GM21619 (cell line): ENCODE results near the gene IRF2BP2.
"Not testable (repeated sequence)": the region's sequence is repeated elsewhere in the genome, so short reads cannot be mapped to it uniquely, and the experiment has no call there.

ENCODE experiments used
- ATAC-seq: cut with Tn5 transposase; IDR thresholded peaks from one replicate; pipeline ENCODE4 v1.9.1; 2021; ENCODE audit not compliant: unreplicated experiment

The IRF2BP2 gene

DNA sequence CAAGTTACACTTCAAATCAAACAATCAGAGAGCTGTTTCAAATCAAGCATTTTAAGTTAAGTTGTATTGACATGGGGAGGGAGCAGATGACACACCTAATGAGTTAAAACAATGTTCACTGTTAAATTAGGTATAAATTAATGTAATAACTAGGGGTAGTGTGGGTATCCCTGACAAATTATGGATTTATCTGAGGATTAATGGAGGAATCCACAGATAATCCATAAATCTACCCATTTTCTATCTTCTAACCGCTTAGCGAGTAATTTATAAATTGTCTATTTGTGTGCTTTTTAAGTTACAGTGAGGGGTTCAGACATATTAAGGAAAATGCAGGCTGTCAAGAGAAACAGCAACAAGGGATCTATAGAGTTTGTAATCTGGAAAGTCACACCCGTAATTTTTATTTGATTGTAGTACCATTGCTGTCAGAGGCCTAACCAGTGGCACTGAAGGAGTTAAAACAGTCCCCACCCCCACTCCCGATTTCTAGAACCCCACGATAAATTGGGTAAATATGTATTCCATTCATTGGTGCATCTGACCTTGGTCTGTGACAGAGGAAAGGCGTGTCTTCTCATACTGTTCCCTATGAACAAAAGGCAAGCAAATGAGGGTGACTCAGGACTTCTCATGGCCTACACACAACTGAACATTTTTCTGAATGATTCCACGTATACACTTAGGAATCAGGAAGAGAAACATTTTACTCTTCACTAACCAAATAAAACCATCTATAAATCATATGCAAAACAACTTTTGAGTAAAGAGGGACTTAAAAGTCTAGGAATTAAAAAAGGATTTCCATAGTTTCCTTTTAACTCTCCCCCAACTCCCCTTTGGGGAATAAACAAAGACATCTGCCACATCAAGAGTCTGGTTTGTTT is 7.4 kb downstream of the IRF2BP2 start:
- no peak for ATAC-seq

DNA sequence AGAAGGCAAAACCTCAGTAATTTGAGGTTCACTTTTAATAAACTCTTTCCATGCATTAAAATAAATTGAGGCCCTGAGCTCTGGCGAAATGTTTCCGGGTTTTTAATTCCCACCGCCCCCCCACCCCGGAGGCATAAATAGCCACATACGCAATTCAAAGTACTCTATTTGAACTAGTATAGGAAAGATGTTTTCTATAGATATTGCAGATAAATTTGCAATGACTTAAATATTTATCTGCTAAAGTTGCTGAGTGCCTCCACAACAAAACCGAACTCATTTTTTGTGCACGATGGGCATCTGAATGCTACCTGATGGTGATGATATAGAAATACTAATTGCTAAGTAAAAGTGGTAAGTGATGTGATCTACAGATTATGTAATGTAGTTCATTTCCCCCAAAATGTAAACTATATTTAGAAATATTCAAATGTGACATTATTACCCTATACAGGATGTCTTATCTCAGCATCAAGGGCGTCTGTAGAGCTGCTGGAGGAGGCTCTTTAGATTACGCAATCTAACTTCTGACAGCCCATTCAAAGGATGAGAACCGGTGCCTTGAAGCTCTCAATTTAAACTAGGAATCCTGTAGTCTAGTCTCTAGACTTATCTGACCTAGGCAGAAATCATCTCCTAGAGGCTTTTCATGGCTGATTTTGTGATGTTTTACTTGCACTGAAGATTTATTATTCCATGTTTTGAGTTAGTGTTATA is 8.5 kb downstream of the IRF2BP2 start:
- ATAC-seq = no peak

DNA sequence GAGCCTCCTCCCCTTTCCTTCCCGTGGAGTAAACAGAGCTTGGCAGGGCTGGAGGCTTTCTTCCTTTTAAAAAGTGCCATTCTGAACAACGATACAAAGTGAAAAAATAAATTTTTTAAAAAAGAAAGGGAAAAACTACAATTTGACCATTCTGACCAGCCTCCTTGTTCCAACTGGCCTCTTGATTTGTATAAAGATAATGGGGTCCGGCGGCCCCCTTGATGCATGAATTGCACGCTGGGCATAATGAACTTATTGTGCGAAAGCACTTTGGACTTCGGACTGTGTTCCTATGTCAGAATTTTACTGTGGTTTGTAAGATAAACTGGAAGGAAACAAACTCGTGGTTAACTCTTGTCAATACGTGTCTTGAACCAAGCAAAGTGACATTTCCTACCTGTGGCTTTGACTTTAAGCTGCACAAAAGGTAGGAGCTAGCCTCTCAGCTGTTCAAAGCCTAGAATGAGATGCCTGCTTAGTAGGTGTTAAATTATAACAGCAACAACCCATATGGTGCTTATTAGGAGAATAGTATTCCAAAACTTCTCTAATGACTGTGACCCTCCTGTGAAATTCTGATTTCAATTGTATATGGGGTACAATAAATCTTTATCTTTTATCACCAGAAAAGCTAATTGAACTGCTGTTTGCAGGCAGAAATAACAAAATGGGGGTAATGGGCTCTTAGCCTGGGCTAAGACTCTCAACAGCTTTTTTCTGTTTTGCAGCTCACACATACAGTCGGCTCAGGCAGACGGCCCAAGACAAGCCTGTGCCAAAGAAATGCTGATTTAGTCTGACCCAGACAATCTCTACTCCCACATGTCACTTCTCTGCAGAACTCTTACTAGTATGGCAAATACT is 9.3 kb downstream of the IRF2BP2 start:
- peak; percentile 2 for ATAC-seq

DNA sequence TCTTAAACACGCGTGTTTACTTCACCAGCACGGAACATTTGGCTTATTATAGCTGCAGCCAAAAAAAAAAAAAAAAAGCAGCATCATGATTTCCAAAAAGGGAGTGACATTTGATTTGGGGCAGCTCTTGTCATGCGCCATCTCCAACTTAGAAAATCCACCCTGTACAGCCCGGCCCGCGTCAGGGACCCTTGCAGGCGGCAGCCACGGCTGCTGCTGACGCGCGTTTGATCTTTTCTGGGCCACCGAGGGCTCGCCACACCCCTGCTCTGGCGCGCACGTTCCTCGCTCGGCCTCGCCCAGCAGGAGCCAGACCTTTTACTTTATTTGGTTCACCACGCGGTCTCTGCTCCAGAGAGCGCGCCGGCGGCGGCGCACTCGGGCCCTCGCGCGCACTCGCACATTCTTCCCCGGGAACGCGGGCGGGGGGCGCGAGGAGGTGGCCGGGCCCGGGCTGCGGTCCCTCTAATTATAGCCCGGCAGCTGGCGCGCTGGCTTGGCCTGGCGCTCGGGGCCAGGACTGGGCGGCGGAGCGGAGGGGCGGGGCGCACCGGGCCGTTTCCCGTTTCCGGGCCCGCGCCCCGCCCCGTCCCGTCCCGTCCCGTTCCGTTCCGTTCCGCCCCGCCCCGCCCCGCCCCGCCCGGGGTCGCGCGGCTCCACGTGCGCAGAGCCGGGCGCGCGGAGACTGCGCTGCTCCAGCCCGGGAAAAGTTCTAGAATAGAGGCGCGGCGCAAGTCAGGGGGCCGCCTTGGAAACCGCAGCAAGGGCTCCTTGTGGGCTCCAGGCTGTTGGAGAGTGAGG is 10.2 kb downstream of the IRF2BP2 start:
- peak; percentile 66 for ATAC-seq

DNA sequence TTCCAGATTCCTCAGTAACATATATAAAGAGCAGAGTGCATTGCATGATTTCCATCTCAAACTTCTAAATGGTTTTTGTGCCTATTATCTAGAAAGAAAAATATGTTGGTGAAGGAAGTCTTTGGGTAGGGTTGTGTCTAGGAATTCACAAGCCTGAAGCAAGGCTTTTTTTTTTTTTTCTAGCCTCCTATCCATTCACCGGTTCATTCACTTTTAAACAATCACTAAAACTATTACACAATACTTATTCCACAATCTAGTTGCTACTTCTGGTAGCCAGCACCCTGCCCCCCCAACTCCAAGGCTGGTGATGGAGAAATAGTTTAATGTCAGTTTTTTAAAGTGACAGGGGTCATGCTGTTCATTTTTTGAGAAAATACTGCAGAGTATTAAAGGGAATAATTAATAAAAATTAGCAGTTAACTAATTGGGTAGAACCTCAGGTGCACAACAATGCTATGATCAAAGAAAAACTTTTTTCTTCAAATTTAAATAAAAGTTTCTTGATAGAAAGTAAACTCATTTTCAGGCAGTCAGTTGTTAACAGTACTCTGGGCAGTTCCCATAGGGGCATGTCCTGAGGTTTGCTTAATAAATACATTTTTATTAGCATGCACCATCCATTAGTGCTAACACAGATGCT is 10.9 kb downstream of the IRF2BP2 start:
- ATAC-seq = no peak

DNA sequence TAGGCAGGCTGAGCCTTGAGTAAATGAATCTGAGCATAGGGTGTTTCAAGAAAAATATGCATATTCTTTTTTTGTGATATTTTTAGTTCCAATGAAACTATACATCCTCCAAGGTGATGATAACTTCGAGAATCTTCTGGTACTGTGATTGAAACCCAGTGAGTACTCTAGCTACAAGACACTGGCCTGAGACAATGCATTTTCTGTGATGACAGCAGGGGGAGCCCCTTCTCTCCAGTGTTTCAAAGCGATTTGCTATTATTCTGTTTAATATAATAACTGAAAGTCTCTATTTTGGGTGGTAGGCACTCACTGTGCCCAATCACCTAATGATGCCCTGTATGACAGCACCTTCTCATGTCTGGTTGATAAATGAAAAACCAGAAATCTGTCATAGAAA is 12.1 kb downstream of the IRF2BP2 start:
- ATAC-seq = peak; percentile 21

DNA sequence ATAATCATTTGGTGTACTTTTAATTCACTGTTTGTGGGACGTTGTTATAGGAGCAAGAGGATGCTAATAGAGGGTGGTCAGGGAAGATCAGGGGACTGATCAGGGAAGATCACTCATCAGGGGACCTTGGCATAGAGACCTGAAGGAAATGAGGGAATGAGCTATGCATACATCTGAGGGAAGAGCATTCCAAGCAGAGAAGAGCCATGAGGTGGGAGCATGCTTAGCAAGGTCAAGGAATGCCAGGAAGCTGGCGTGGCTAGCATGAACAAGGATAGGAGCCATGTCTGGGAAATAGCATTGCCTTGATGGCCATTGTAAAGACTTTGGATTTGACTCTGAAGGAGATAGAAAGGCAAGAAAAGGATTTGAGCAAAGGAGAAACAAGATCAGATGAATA is 14.1 kb downstream of the IRF2BP2 start:
- ATAC-seq = no peak

DNA sequence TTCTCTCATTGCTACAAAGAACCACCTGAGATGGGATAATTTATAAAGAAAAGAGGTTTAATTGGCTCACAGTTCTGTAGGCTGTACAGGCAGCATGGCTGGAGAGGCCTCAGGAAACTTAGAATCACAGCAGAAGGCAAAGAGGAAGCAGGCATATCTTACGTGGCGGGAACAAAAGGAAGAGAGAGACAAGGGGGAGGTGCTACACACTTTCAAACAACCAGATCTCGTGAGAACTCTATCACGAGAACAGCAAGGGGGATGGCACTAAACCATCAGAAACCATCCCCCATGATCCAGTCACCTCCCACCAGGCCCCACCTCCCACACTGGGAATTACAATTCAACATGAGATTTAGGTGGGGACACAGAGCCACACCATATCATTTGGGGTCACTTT is 15.4 kb downstream of the IRF2BP2 start:
- ATAC-seq = not testable (repeated sequence)

DNA sequence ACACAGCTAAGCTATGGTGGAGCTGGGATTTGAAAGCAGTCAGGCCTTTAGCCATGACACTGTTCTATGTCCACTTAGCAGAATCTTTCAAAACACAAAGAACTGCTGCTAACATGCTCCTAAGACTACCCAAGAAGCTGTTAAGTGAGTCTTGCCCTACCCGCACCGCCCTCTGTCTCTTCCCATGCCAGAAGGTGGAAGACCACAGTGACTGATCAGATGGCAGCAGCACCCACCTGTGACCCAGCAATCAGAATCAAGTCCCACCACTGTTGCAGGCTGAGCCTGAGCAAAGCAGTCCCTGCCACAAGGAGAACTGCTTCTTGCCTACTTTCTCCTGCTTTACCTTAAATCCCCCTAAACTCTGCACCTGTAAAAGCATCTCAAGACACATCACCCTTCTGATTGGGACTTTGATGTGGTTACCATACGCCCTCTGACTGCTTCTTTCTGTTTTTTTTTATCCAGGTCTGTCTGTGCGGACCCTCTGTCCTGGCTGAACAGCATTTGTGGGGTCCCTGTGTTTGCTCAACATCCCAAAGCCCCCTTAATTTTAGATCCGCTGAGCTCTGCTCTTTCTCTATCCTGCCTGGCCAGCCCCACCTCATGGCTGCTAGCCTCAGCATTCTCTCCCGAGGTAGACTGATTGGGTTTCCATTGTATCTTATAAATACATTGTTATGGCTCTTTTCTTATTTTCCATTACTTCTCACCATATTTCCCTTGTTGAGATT is 16.0 kb downstream of the IRF2BP2 start:
- ATAC-seq = no peak

DNA sequence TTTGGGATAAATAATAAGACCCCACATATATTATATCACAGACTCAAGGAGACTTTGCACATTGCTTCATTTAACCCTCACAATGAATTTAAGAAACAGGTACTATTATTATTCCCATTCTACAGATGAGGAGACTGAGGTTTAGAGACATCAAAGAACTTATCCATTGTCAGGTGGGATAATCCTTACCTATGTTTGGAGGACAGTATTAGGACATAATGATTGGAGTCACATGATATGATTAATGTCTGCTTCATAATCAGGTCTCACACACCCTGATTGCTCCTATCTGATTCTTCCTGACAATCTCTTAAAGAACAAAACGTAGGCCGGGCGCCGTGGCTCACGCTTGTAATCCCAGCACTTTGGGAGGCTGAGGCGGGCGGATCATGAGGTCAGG is 16.9 kb downstream of the IRF2BP2 start:
- ATAC-seq = no peak

DNA sequence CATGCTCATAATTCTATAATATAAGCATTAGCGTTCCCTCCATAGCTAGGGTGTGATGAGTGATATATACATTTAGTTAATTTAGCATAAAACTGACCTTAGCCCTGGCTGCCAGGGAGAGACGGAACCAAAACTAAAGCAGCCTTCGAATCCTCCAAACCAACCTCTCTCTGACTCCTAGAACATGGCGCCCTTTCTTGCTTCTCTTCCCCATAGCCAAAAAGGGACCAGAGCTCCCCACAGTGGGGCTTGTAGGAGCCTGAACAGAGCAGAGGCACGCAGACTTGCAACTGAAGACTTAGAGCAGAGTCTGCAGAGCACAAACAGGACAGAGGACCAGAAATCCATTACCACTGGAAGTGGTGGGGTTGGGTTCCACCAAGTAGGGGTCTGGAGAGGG is 17.7 kb downstream of the IRF2BP2 start:
- no peak for ATAC-seq

DNA sequence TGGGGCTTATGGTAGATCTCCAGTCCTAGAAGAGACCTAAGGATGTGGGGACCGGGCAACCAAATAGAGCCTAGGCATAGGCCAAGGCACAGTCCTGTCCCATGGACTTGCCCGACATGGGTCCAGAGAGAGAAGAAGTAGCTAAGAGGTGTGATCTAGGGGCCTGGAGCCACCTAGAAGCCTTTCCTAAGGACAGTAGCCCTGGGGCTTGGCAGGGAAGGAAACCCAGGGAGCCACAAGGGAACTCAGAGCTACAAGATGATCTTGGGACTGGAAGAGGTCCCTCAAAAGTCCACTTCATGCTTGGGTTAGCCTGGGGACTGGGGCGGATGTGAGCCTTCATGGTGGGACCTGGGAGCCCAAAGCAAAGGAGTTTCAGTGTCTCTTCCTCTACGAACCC is 18.8 kb downstream of the IRF2BP2 start:
- no peak for ATAC-seq

DNA sequence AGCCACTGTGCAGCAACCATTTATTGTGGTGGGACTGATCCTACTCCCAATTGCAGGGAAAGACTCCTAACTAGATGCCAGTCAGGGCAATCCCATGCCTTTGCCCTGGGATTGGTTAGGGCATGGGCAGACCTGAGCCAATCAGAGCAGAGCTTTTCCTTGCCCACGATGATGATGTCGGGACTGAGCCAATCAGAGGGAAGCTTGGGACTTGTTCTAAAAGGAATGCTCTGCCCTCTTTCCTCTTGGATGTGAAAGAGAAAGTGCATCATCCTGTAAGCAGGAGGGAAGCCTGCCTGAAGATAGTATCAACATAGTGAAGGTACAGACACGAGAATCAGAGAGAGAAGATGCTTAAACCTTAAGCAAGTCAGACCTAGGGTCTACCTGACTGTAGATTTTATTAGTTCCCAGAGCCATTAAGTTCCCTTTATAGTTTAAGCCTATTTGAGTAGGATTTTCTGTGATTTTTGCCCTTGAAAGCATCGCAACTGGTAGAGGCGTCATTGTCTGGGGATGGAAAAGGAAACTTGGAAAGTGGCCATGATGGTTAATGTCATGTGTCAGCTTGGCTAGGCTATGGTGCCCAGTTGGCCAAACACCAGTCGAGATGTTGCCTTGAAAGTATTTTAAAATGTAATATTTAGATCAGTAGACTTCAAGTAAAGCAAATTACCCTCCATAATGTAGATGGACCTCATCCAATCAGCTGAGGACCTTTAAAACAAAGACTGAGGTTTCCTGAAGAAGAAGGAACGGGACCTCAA is 19.9 kb downstream of the IRF2BP2 start:
- no peak for ATAC-seq

DNA sequence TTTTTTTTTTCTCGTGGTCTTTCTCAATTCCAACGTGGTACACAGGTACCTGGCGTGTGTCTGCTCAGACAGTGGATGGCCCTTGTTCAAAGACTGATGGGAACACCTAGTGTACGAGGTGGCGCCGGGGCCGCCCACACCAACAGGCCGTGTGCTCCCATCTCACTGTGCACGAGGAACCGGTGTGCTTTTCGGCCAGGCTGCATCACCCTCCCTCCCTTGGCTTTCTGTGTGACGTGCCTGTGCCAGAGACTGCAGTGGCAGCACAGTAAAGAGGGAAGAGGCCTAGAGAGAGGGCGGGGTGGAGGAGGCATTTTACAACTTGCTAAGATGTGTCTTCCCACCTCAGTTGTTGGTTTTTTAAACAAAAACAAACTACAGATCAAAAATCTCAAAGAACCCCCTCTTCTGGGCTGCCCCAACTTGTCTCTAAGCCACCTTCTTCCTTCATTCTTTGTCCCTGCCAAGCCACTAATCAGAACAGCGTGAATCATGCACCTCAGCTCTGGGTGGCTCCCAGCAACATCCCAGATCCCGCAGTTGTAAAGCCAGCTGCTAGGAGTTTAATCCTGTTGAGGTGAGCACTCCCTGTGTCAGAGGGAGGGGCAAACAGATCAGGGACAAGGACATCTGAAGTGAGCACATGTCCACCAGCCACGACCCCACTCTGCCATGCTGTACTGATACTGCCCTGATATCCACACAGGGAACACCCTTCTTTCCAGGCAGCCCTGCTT is 20.7 kb downstream of the IRF2BP2 start:
- ATAC-seq = no peak

DNA sequence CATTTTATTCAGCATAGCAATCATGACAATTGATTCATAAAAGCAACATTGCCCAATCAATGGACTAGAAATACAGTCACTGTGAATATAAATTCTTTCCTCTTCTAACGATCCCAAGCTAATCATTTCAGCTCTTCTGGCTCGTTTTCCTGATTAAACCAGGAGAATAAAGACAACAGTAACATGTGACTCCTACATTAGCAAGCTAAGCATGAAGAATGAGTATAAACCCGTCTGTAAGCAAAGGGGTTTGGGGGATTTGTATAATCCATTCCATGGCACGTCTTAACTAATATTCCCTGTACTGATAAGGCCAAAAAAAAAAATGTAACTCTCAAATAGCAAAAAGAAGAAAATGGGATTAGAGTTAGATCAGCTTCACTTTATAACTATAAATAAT is 21.6 kb downstream of the IRF2BP2 start:
- no peak for ATAC-seq

DNA sequence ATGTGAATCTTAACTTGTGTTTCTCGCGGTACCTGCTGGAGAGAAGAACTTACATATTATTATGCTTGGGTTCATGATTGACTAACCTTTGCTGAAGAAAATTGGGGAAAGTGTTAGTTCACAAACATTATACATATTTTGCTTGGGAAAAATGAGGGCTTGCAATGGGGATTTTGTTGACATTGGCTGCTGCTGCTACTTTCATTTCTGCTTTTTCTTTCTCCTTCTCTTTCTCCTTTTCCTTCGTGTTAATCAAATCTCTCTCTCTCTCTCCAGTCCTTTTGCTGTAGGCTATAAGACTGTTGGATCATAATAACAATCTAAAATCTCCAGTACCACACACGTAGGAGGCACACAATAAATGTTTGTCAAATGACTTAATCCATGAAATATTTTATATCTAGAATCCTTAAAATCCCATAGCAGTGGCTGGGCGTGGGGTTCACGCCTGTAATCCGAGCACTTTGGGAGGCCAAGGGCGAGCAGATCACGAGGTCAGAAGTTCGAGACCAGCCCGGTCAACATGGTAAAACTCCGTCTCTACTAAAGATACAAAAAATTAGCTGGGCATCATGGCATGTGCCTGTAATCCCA is 23.0 kb downstream of the IRF2BP2 start:
- no peak for ATAC-seq

DNA sequence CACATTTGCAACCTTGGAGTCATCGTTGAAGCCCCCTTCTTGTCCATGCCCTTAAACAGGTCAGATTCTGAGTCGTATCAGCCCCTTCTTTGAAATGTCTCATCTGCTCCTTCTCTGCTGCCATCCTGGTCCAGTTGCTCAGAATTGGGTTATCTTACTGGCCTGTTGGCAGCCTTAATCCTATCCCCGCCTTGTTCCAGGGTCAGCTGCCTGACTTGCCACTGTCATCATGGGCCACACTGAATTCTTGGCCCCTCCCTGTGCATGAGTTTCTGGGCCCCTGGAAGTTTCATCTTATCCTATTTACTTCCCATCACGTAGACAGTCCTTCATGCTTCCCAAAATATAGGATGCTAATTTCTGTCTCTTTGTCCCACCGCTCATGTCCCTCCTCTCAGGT is 23.7 kb downstream of the IRF2BP2 start:
- ATAC-seq = no peak
